T-helper 2 cell treated with Interferon-gamma antibody and Interleukin-4, amounts not matched to agents 5 μg/mL and 100 μg/mL, for 36 hours (primary cell): Measurements from ENCODE around the gene KRT5.
"Not testable (repeated sequence)": the region's sequence is repeated elsewhere in the genome, so short reads cannot be mapped to it uniquely, and the experiment has no call there.

Experiments
- DNase-seq: peaks from one replicate; pipeline ENCODE4 v3.0.0; 2021; ENCODE audit warnings: low spot score
- H3K27ac Mint-ChIP-seq: one replicate; pipeline ENCODE4 v1.8.0; 2021; ENCODE audit warnings: mild to moderate bottlenecking, mixed read lengths
- H3K27me3 Mint-ChIP-seq: one replicate; pipeline ENCODE4 v1.8.0; 2021; ENCODE audit warnings: low read depth, mixed read lengths
- H3K36me3 Mint-ChIP-seq: one replicate; pipeline ENCODE4 v1.8.0; 2021; ENCODE audit warnings: low read depth, mixed read lengths
- H3K4me1 Mint-ChIP-seq: one replicate; pipeline ENCODE4 v1.8.0; 2021; ENCODE audit warnings: low read depth, mixed read lengths
- H3K4me3 Mint-ChIP-seq: one replicate; pipeline ENCODE4 v1.8.0; 2022; ENCODE audit warnings: mild to moderate bottlenecking, moderate library complexity, mixed read lengths
- H3K9me3 Mint-ChIP-seq: one replicate; pipeline ENCODE4 v1.8.0; 2021; ENCODE audit warnings: mixed read lengths

Gene KRT5

GRCh38 chr12:52500574-52500973 is 19.6 kb downstream of the KRT5 start:
- not testable (repeated sequence) for H3K4me3 Mint-ChIP-seq, H3K36me3 Mint-ChIP-seq, H3K9me3 Mint-ChIP-seq, DNase-seq, H3K27ac Mint-ChIP-seq, H3K4me1 Mint-ChIP-seq
- peaks cover 23% of the 10 kb centered on the region for H3K27me3 Mint-ChIP-seq

GRCh38 chr12:52499806-52500560 is 20.2 kb downstream of the KRT5 start:
- Mint-ChIP-seq H3K4me3 (no peak overlapping the region), H3K9me3 (no peaks in the 10 kb centered on the region), H3K27me3 (peaks cover 21% of the 10 kb centered on the region), H3K27ac (no peak overlapping the region), H3K4me1 (no peaks in the 10 kb centered on the region), H3K36me3 (no peaks in the 10 kb centered on the region)
- DNase-seq, result no peak

GRCh38 chr12:52498946-52499345 is 21.2 kb downstream of the KRT5 start:
- no peak overlapping the region for H3K4me3 Mint-ChIP-seq
- H3K9me3 Mint-ChIP-seq, result no peaks in the 10 kb centered on the region
- H3K4me1 Mint-ChIP-seq, result no peaks in the 10 kb centered on the region
- DNase-seq, result no peak
- H3K36me3 Mint-ChIP-seq, result no peaks in the 10 kb centered on the region
- no peak overlapping the region for H3K27ac Mint-ChIP-seq
- peaks cover 21% of the 10 kb centered on the region for H3K27me3 Mint-ChIP-seq

GRCh38 chr12:52497975-52498374 is 22.2 kb downstream of the KRT5 start:
- no peak for DNase-seq
- peaks cover 16% of the 10 kb centered on the region for H3K27me3 Mint-ChIP-seq
- no peak overlapping the region for H3K4me3 Mint-ChIP-seq
- no peaks in the 10 kb centered on the region for H3K9me3 Mint-ChIP-seq
- no peak overlapping the region for H3K27ac Mint-ChIP-seq
- H3K4me1 Mint-ChIP-seq, result no peaks in the 10 kb centered on the region
- no peaks in the 10 kb centered on the region for H3K36me3 Mint-ChIP-seq

- H3K27me3 Mint-ChIP-seq, result peaks cover 10% of the 10 kb centered on the region
Observed at GRCh38 chr12:52496590-52497071, 23.6 kb downstream of the KRT5 start.

GRCh38 chr12:52496054-52496453 is 24.1 kb downstream of the KRT5 start:
- Mint-ChIP-seq H3K36me3 (no peaks in the 10 kb centered on the region), H3K27me3 (peaks cover 11% of the 10 kb centered on the region), H3K9me3 (no peaks in the 10 kb centered on the region), H3K4me3 (no peak overlapping the region), H3K4me1 (no peaks in the 10 kb centered on the region), H3K27ac (no peak overlapping the region)
- DNase-seq, result no peak

More at GRCh38 chr12:52496590-52497071, 23.6 kb downstream of the KRT5 start:
- Mint-ChIP-seq H3K9me3 (no peaks in the 10 kb centered on the region), H3K27ac (no peak overlapping the region), H3K4me1 (no peaks in the 10 kb centered on the region), H3K36me3 (no peaks in the 10 kb centered on the region), H3K4me3 (no peak overlapping the region)
- no peak for DNase-seq

GRCh38 chr12:52495389-52495788 is 24.8 kb downstream of the KRT5 start:
- Mint-ChIP-seq H3K36me3 (no peaks in the 10 kb centered on the region), H3K27ac (no peak overlapping the region), H3K27me3 (peaks cover 11% of the 10 kb centered on the region), H3K4me1 (no peaks in the 10 kb centered on the region), H3K9me3 (no peaks in the 10 kb centered on the region), H3K4me3 (no peak overlapping the region)
- no peak for DNase-seq

GRCh38 chr12:52494518-52494917 is 25.7 kb downstream of the KRT5 start:
- H3K27me3 Mint-ChIP-seq, result peaks cover 11% of the 10 kb centered on the region
- no peaks in the 10 kb centered on the region for H3K36me3 Mint-ChIP-seq
- H3K4me1 Mint-ChIP-seq, result no peaks in the 10 kb centered on the region
- no peak overlapping the region for H3K4me3 Mint-ChIP-seq
- no peak for DNase-seq
- H3K9me3 Mint-ChIP-seq, result no peaks in the 10 kb centered on the region
- no peak overlapping the region for H3K27ac Mint-ChIP-seq

GRCh38 chr12:52494100-52494499 is 26.1 kb downstream of the KRT5 start:
- no peak for DNase-seq
- Mint-ChIP-seq H3K9me3 (no peaks in the 10 kb centered on the region), H3K4me3 (no peak overlapping the region), H3K36me3 (no peaks in the 10 kb centered on the region), H3K4me1 (no peaks in the 10 kb centered on the region), H3K27me3 (peaks cover 11% of the 10 kb centered on the region), H3K27ac (no peak overlapping the region)

- Mint-ChIP-seq H3K27me3 (peaks cover 10% of the 10 kb centered on the region), H3K27ac (no peak within 1 kb of the TSS), H3K9me3 (no peaks in the 10 kb centered on the region), H3K4me3 (no peak within 1 kb of the TSS), H3K36me3 (no peaks in the 10 kb centered on the region), H3K4me1 (no peaks in the 10 kb centered on the region)
- no peak for DNase-seq
Observed at GRCh38 chr12:52493172-52493571, 27.0 kb downstream of the KRT5 start, which contains the start of gene KRT6A. KRT6A (minus strand) TSS chr12:52493257; CDS start chr12:52493188, 69 bp downstream.

- H3K27me3 Mint-ChIP-seq, DNase-seq, H3K9me3 Mint-ChIP-seq, H3K27ac Mint-ChIP-seq, H3K36me3 Mint-ChIP-seq, H3K4me3 Mint-ChIP-seq, H3K4me1 Mint-ChIP-seq: not testable (repeated sequence)
Observed at GRCh38 chr12:52492405-52492804, 27.8 kb downstream of the KRT5 start.

GRCh38 chr12:52491495-52491894 is 28.7 kb downstream of the KRT5 start:
- H3K27me3 Mint-ChIP-seq, H3K36me3 Mint-ChIP-seq, H3K4me1 Mint-ChIP-seq, H3K4me3 Mint-ChIP-seq, H3K9me3 Mint-ChIP-seq, H3K27ac Mint-ChIP-seq, DNase-seq: not testable (repeated sequence)

GRCh38 chr12:52488736-52489135 is 31.5 kb downstream of the KRT5 start:
- H3K27ac Mint-ChIP-seq, result no peak overlapping the region
- H3K27me3 Mint-ChIP-seq, result peaks cover 19% of the 10 kb centered on the region
- no peaks in the 10 kb centered on the region for H3K9me3 Mint-ChIP-seq

GRCh38 chr12:52487744-52488443 is 32.3 kb downstream of the KRT5 start:
- H3K9me3 Mint-ChIP-seq, H3K4me3 Mint-ChIP-seq, H3K36me3 Mint-ChIP-seq, H3K4me1 Mint-ChIP-seq, H3K27ac Mint-ChIP-seq, DNase-seq: not testable (repeated sequence)
- H3K27me3 Mint-ChIP-seq, result peaks cover 22% of the 10 kb centered on the region

More at GRCh38 chr12:52488736-52489135, 31.5 kb downstream of the KRT5 start:
- H3K4me1 Mint-ChIP-seq, result no peaks in the 10 kb centered on the region
- DNase-seq, result no peak
- H3K4me3 Mint-ChIP-seq, result no peak overlapping the region
- H3K36me3 Mint-ChIP-seq, result no peaks in the 10 kb centered on the region
